SKM-1 treated with dmso at 0.1 percent for 144 hours (cell line): Measurements from ENCODE around the gene IL17REL.

Source experiments
- DNase-seq: peaks from one replicate; lab custom pipeline; 2025; ENCODE audit not compliant: unreplicated experiment; lab: John Stamatoyannopoulos, UW

IL17REL gene

DNA sequence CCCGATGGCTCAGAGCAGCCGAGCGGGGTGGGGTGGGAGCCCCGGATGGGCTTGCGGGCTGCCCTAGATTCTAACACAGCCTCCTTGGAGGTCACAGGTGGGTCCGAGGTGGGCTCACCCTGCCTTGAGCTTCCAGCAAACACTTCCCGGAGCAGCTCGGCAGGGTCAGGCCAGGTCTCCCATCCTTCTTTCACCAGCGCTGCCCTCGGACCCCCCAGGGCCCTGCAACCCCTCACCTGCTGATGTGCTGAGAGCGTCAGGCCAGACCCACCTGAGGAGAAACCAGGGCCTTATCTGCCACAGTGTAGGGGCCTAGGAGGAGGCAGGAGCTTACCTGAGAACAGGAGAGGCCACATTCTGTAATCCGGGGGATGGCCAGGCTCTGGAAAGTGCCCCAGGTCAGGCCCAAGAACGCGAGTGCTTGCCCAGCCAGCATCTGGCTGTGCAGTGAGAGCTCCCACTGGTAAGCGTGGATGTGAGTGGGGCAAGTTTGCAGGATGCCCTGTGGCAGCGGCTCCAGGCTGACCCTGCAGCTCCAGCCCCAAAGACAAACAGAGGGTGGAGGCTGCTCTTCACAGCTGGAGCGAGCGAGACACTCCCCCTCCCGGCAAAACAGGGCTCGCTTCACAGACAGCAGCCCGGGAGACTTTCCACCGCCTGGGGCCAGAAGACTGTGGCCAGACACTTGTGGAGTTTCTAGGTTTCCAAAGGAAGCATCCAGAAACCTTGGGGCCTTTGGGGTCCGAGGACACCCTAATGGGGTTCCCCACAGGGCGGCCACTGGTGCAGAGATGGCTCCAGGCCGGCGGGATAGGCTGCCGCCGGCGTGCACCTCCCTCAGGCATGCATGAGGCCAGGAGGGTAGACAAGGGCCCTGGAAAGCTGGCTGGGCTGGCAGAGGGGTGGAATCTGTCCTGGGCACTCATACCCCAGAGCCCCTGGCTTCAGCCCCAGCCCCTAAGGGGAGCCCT, at the start of gene IL17REL:
Gene IL17REL (minus strand): TSS at position 555 of the 971 bp plus-strand sequence. CDS start 119 bp downstream, at position 436.
- no peak for DNase-seq

DNA sequence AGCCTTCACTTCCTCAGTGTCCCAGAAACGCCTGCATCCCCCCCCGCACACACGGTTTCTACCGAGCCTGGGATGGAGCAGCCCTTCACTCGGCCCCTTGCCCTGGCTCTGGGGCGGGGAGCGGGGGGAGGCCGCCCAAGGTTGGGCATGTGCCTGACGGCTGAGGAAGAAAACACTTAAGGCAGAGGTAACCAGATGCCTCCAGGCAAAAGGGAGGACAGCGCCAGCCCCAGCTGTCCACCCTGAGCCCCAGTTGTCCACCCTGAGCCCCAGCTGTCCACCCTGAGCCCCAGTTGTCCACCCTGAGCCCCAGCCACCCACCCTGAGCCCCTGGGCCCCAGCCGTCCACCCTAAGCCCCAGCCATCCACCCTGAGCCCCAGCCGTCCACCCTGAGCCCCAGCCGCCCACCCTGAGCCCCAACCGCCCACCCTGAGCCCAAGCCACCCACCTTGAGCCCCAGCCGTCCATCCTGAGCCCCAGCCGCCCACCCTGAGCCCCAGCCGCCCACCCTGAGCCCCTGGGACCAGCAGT, 49.3 kb upstream of the IL17REL start:
- peak; percentile 94 for DNase-seq

DNA sequence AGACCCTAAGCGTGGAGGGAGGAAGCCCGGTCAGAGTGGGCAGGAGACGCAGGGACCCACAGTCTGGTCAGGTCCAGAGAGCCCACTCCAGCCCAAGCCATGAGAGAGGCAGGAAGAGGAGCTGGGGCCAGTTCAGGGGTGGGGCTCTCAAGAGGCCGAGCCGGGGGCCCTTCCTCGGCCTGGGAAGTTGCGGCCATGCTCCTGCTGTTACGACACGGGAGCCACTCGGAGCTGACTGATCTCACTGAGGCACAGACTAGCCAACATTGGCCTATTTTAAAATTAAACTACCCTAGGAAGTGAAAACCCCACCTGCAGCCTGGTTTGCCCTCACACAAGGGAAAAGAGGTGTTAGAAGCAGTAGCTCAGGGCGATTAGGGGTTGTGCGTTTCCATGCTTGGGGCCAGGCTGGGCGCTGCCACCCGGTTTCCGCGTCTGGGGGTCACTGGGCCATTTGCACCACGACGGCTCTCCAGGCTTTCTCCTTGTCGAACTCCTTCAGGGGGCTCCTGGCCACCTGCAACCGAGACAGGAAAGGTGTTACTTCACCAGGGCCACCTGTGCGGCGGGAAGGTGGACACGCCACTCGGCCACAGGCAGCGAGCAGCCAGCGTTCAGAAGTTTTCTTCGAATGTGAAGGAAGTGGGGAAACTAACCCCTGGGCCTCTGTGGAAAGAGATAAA, 48.7 kb upstream of the IL17REL start:
- peak; percentile 52 for DNase-seq

DNA sequence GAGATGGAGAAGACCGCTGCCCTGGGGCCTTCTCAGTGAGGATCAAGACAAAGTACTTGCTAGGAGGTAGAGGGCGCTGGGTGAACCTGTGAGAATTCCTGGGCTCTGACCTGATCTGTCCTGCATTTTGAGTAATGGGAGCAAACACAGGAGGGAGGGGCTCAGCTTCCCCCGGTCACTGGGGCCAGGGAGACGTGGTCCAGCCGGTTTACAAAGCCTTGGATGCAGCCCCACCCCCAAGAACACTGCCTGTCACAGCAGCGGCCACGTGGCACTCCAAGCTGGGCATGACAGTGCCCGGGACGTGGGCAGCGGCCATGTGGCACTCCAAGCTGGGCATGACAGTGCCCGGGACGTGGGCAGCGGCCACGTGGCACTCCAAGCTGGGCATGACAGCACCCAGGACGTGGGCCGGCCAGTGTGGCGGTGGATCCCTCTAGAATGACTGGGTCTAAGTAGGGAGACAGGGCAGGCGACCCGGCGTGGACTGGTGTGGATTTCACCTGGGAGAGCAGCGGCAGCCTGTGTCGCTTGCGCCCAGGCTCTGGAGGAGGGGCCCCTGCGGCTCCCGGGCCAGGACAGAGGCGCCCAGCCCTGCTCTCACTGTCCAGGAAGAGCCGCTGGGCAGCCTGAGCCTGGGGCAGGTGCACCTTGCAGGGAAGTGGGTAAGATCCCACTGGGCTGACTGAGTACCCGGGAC, 48.0 kb upstream of the IL17REL start:
- DNase-seq = no peak

DNA sequence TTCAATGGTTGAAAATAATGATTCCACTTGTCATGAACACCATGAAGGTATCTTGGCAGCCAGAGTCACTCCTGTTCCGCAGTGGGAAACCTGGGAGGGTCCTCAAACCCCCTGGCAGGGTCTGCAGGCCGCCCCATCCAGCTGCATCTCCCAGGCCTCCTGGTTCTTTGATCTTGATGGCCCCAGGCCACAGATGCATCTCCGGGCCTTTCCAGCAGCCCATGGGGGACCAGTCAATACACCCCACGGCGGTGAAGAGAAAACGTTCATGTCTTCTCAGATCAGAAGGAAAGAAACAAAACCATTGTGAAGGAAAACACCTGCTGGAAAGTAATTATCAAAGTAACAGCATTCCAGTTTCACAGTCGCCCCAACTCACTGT, 47.3 kb upstream of the IL17REL start:
- no peak for DNase-seq

DNA sequence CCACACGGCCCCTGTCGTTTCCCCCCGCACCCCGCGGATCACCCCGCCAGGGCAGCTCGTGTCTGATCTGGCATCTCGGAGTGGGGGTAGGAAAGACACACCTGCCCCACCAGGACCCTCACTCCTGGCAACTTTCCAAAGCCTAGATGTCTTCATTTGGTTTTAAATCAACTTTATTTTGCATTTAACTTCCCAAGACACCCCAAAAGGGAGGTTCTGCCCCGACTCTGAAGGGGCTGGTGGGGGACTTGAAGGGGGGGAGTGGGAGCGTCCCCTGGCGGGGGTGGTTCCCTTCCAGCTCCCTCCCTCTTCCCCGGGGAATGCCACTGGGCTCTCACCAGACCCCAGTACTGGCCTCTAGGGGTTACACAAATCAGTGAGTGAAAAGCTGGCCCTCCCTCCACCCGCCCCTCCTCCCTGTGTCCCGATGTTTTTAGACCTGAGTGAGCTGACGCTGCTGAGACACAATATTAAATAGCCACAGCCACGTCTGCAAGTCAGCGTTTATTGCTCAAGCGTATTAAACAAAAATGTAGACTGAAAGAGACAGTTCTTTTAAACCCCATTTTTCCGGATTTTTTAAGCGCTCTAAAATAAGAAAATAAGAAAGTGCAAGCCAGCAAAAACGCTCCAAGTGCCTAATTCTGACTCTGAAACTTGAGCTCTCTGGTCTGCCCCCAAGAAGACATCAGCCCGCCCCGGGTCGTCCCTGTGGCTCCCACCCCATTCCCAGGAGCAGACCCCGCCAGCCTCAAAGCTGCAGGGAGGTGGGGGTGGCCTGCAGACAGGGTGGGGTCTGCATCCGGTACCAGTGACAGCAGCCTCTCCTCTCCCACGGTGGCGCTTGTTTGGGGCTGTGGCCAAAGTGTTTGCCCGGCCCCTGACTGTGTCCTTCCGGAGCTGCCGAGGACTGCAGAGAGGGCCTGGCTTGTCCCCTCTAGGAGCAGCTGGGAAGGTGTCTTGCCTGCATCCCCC, 46.6 kb upstream of the IL17REL start:
- no peak for DNase-seq

DNA sequence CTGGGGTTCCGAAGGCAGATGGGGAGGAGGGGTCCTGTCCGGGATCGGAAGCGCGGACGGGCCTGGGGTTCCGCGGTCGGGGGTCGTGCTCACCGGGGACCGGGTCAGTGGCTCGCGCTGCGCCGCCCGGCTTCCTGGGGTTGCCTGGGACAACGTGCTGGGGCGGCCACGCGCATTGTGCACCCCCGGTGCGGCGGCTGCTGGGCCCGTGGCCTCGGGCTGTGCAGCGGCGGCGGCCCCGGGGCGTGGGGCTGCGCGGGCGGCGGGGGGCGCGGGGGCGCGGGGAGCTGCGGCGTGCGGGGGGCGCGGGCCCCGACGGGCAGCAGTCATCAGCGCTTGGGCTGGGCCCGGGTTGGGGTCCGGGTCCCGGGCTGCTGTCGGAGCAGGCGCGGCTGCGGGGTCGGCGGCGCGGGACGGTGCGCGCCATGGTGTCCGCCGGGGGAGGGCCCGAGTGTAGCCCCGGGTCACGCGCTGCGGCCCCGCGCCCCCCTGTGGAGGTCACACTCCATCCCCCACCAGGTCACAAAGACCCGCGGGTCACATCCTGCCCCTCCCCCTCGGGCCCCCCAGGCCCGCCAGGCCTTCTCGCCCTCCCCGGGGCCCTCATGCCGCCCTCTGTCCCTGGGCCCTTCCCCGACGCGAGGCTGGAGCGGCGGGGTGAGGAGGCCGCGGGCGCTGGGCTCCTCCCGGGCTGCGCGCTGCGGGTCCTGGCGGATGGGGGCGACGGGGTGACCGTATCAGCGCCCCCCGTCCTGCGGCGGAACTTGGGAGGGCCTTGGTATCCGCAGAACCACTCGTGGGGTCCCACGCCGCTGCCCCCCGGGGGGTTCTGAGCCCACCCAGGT, 45.7 kb upstream of the IL17REL start, which contains the start of gene TTLL8:
Gene TTLL8 (minus strand): TSS at position 238 of the 845 bp plus-strand sequence.
- no peak for DNase-seq

DNA sequence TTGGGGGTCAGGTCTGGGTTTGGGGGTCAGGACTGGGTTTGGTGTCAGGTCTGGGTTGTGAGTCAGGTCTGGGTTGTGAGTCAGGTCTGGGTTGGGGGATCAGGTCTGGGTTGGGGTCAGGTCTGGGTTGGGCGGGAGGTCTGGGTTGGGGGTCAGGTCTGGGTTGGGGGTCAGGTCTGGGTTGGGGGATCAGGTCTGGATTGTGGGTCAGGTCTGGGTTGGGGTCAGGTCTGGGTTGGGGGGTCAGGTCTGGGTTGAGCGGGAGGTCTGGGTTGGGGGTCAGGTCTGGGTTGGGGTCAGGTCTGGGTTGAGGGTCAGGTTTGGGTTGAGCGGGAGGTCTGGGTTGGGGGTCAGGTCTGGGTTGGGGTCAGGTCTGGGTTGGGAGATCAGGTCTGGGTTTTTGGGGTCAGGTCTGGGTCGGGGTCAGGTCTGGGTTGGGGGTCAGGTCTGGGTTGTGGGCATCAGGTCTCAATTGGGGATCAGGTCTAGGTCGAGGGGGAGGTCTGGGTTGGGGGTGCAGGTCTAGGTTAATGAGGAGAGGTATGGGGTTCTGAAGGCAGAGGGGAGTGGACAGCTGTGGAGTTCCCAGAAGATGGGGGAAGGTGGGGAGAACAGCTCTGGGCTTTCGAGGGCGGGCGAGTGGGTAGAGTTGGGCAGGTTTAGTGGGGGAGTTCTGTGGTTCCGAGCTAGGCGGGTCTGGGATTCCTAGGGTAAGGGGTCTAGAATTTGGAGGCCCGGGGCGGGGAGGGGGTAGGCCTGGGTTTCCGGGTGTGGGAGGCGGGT, 44.9 kb upstream of the IL17REL start:
- no peak for DNase-seq

DNA sequence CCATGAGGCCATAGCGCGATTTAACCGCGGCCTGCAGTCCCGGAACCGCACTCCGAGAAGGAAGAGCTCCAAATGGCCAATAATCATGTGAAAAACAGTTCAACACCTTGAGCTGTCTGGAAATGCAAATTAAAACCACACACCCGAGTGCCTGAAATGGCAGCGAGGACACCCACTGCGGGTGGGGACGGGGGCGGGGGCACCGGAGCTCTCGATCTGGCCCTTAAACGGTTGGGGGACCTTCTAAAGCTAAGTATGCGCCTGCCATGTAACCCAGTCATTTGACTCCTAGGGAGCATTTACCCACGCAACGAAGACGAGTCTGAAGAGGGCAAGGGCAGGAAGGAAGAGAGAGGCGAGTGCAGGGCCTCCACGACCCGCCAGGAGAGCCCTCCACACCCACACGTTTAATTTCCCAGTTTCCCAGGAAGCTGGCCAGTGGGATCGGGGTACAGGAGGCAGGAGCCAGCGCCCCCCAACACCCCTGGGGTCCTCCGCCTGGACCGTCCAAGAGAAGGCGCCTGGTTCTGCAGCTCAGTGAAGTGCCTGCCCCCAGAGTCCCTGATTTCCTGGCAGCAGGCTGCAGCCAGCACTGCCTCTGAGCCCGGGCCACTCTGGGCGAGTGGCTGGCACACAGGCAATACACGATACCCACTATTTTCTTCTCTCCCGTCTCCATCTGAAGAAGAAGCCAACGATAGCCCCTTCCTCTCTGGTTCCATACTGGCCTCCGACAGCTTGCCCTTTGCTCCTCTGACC, 43.8 kb upstream of the IL17REL start:
- no peak for DNase-seq

DNA sequence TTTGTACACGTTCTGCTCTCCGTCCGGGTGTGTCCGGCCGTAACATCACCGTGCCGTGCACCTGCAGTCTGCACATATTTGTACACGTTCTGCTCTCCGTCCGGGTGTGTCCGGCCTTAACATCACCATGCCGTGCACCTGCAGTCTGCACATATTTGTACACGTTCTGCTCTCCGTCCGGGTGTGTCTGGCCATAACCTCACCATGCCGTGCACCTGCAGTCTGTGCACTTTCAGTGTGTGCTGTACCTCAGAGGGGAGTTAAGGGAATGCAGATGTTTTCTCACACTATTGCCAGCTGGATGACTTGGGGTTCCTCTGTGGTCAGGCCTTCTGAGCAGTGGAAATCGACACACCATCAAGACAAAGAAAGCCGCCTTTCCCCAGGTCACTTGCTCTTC, 41.3 kb upstream of the IL17REL start:
- no peak for DNase-seq

DNA sequence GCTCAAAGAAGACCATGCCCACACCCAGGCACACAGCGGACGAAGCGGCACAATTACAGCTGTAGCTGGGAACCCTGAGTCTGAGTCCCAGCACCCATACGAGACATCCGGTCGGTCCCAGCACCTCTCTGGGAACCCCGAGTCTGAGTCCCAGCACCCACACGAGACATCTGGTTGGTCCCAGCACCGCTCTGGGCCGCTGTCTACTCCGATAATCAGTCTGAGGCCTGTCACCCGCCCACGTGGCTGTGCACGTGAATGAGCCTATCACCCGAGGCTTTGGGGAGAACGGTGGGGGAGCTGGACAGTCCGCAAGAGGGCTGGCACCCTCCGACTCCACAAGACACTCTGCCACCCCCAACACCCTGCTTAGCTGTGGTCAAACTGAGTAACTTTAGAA, 39.4 kb upstream of the IL17REL start:
- DNase-seq = no peak

DNA sequence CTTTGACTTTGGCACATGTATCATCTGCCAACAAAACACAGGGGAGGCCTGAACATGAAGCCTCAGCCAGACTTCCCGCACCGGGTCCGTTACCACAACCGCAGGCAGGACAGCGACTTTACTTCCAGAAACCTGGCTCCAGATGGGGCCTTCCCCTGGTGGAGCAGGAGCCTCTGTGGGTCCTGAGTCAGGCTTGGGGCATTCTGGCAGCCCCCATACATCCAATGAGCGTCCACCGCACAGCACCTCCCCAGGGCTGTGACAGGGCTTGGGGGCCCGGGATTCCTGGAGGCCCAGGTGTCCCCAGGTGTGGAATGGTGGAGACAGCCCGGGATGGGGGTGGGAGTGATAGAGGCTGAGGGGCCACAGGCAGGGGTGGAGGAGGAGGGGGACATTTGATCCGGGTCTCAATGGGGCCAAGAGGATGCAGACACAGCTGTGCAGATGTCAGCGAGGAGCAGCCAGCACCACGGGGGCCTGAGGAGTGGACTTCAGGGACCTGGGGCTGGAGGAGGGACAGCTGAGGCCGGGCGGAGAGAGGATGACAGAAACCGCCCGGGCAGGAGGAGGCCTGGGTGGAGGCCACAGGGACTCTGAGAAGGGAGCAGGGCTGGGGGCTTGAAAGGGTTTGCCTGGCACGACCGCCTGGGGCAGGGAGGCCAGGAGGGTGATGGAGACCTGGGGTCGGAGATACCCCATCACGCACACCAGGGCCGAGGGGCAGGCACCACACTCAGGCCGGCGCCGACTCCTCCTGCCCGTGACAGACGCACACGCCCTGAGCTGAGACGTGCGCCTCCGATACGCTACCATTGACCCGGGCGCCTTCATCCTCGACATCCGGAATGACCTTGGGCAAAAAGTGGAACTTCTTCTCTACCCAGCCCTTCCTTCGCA, 37.0 kb upstream of the IL17REL start:
- DNase-seq = no peak

DNA sequence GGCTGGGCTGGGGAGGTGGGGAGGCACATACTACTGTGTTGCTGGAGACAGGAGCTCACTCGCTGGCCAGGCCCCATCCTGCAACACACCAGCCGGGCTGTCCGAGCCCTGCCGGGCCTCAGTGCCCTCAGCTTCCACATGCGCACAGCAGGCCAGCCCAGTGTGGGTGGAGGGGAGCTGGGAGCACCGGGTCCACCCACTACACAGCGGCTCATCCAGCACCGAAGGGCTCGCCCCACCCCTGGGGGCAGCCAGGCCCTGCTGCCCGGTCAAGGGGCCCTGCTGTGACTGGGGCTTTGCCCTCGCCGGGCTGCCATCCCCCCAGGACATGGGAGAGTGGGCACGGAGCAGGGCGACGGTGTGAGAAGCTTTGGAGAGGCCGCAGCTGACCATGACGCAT, 36.3 kb upstream of the IL17REL start:
- DNase-seq = no peak

DNA sequence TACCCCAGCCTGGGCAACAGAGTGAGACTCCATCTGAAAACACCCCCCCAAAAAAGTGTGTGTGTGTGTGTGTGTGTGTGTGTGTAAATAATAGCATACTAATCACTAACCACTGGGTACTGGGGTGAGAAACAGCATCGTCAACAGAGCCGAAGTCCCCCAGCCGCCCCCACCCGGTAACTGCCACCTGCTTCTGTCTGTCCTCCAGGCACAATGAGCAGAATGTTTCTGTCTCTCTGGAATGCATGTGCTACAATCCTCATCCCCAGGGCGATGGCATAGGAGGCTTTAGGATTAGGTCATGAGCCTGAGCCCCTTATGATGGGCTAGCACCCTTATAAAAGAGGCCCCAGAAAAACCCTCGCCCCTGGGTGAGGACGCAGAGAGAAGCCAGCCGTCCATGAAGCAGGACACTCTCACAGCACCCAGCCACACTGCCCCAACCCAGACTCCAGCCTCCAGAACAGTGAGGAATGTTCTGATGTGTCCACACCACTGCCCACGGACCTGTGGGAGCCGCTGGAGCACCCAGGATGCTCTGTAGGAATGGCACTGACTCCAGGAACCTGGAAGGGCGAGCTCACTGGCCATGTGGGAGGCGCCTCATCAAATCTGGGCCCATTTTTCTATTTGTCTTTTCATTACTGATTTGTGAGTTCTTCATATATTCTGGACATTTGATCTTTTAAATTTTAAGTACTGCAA, 35.6 kb upstream of the IL17REL start:
- no peak for DNase-seq

DNA sequence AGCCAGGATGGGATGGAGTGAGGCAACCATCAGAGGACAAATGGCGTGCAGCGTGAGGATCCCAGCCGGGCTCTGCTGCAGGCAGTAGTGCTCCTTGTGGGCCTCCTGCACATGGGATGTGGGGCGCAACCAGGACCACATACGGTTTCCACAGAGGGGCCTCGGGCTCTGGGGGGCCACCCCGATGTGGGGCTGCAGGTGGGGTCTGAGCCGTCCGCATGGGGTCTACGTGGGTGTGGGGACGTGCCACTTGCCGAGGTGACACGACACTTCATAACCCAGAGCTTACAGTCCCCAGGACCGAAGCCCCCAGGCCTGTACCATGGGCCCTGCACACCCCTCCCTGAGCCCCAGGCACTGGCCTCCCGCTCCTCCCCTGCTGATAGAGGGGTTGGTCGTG, 34.8 kb upstream of the IL17REL start:
- DNase-seq = no peak
